COLO668 (cell line): ENCODE measurements around the gene SYNE2.
"Not testable (repeated sequence)": the region's sequence is repeated elsewhere in the genome, so short reads cannot be mapped to it uniquely, and the experiment has no call there.

Experiments
- DNase-seq: peaks from one replicate; lab custom pipeline; 2025; ENCODE audit not compliant: unreplicated experiment; lab: John Stamatoyannopoulos, UW

The SYNE2 gene

DNA sequence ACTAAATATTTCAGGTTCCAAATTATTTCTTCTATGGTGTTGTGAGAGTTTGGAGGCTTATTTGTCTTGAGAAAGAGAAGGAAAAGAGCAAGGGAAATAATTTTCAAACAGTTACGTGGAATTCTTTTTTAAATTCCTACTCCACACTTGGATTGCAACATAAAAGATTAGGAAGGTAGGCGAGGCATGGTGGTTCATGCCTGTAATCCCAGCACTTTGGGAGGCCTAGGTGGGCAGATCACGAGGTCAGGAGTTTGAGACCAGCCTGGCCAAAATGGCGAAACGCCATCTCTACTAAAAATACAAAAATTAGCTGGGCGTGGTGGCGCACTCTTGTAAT, 265.6 kb downstream of the SYNE2 start:
- DNase-seq: not testable (repeated sequence)

- DNase-seq: no peak
Observed at GRCh38 chr14:64118892-64119291, 266.1 kb downstream of the SYNE2 start.

DNA sequence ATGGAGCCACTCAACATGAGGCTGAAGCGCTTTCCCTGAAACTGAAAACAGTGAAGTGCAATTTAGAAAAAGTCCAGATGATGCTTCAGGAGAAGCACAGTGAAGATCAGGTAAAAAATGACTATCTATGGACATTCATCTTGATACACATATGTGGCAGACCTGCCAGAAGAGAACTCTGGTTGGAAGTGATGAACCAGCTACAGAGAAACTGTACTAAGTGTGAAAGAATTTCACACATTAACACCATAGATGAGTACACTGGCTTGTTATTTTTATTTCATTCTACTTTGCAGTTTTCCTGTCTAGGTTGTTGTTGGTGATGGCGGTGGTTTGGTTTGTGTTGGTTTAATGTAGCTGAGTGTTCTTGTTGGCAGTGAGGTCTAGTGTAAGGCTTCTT, 266.7 kb downstream of the SYNE2 start:
- no peak for DNase-seq

DNA sequence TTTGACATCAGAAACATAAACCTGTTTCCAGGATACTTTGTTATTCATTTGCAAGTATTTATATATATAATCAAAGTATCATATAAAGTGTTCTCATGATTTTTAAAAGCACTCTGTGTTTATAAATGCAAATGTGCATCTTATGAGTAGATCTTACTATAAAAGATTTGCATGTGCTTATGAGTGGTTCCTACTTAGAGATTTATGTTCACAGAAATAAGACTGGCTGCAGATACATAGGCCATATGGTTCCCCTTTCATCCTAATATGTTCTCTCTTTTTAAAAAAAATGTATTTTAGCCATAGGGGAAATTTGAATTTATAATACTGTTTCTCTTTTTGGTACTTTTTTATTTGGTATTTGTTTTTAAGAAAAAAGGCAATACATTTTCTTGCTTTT, 267.2 kb downstream of the SYNE2 start:
- DNase-seq: no peak

- DNase-seq: no peak
Observed at GRCh38 chr14:64123241-64123822, 270.5 kb downstream of the SYNE2 start.

- DNase-seq: no peak
Observed at GRCh38 chr14:64125270-64125669, 272.5 kb downstream of the SYNE2 start.

GRCh38 chr14:64126548-64126947, 273.7 kb downstream of the SYNE2 start:
- DNase-seq: no peak

DNA sequence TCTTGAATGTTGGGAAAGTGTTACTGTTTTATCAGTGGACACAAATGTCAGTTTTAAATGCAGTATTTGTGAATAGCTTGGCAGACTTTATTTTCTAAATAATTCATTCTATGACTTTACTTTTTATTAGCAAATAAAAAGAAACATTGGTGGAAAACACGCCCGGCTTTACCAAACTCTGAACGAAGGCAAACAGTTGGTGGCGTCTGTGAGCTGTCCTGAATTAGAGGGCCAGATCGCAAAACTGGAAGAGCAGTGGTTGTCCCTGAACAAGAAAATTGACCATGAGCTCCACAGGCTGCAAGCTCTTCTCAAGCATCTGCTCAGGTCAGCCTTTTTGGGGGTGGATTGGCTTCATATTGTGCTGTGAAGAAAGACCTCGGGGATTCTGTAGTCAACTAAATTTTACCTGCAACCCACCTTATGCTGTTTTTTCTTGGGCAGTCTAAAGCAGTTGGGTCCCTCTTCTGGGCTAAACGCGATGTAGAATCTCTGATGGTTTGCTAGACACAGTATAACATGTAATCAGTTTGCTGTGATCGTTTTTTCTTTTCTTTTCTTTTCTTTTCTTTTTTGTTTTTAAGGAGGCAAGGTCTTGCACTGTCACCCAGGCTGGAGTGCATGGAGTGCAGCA, 285.0 kb downstream of the SYNE2 start:
- DNase-seq: no peak

DNA sequence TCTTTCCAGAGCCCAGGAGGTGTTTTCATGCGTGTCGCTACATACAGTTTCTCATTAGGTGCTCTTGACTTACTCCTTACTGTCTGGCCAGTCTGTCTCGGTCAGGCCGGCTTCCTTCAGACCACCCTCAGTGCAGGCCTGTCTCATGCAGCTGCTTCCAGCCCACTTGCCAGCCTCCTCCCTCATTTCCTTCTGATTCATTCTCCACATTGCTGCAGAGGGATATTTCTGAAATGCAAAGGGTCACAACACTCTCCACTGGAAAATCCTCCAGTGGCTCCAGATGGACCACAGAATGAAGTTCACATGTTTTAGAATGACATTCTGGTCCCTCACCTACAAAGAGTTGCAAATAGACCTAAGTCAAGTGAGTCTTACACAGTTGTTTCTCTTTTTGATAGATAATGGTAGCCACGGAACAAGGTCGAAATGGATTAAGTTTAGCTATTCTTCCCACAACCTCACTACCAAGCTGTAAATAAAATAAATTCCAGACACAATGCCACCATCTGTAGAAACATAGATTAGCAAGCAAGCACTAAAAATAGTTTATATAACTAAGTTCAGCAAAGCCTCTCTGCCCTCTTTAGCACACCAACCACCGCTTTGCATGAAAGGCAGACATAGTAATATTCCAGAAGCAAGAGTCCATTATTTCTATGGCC, 294.5 kb downstream of the SYNE2 start:
- no peak for DNase-seq

DNA sequence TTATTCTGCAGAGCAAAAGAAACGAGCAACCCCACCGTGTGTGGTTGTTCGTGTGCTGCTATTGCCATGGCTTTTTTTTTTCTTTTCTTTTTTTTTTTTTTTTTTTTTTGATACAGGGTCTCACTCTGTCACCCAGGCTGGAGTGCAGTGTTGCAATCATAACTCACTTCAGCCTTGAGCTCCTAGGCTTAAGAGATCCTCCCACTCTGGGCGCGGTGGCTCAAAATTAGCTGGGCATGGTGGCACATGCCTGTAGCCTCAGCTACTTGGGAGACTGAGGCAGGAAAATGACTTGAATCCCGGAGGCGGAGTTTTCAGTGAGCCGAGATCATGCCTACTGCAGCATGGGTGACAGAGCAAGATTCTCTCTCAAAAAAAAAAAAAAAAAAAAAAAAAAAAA, 297.1 kb downstream of the SYNE2 start:
- DNase-seq: no peak

DNA sequence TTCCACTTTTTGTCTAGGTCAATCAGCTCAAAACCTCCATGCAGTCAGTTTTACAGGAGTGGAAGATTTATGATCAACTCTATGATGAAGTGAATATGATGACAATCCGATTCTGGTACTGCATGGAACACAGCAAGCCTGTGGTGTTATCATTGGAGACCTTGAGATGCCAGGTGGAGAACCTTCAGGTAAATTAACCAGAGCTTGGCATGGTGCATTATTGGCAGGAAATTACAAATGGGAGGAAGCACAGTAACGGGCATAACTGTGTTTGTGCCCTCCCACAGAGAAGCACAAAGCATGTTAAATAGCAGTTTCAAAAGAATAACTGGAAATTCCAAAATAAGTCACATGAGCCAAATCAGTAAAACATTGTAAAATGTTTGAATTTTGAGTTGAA, 305.8 kb downstream of the SYNE2 start:
- no peak for DNase-seq

DNA sequence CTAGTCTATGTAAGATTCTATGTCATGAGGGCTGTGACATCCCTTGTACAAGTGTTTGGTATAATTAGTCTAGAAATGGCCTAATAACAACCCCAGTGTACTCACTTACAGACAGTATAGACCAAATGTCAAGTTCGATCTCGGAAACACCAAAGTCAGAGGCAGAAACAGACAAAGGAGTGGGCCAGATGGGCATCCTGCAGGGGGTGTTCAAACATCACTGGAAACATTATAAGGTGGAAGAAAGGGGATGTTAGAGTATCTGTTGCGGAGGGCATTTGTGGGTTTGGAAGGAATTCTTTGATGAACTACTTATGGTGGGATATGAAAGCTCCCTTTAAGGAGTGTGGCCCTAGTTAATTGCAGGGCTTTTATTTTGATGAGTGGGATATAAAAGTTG, 306.8 kb downstream of the SYNE2 start:
- DNase-seq: no peak

GRCh38 chr14:64170181-64170580, 317.4 kb downstream of the SYNE2 start:
- no peak for DNase-seq

DNA sequence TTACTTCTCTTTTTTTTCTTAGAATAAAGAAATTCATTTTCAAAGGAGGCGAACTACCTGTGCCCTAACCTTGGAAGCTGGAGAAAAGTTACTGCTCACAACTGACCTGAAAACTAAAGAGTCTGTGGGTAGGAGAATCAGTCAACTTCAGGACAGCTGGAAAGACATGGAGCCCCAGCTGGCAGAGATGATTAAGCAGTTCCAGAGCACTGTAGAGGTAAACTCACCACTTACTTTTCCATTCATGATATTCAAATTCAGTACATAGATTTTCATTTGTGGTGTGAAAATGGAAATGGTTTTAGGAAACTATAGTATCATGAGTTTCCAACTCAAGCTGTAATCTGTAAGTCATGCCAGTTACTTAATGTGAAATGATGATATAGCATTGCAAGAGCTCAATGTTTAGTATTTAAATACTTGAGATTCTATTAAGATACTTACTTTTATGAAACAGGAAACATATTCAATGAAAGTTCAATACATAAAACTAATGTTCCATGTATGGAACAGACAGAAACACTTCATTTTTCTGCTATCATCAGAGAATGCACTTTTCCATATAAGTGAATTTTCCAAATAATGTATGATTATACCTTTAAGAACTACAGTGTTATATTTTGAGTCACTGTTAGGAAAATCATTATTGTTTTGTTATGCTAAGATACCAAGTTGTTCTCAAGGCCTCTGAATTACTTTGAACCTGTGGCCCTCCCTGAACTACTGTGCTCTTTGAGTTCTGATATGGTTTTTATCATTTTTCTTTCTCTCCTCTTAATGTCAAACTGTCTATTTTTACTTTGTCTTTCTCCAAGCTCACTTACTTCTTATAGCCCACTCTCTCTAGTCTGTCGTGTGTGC, 322.3 kb downstream of the SYNE2 start:
- no peak for DNase-seq

- no peak for DNase-seq
Observed at GRCh38 chr14:64176330-64176729, 323.5 kb downstream of the SYNE2 start.

DNA sequence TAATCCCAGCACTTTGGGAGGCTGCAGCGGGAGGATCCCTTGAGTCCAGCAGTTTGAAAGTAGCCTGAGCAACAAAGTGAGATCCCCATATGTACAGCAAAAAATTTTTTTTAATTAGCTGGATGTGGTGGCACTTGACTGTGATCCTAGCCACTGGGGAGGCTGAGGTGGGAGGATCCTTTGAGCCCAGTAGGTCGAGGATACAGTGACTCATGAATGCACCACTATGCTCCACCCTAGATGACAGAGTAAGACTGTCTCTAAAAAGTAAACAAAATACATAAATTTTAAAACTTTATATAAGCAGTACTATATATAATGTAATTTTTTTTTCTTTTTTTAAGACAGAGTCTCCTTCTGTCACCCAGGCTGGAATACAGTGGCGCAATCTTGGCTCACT, 326.0 kb downstream of the SYNE2 start:
- no peak for DNase-seq

DNA sequence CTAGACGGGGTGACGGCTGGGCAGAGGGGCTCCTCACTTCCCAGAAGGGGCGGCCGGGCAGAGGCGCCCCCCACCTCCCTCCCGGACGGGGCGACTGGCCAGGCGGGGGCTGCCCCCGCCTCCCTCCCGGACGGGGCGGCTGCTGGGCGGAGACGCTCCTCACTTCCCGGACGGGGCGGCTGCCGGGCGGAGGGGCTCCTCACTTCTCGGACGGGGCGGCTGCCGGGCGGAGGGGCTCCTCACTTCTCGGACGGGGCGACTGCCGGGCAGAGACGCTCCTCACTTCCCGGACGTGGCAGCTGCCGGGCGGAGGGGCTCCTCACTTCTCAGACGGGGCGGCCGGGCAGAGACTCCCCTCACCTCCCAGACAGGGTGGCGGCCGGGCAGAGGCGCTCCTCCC, 330.1 kb downstream of the SYNE2 start:
- DNase-seq: not testable (repeated sequence)

GRCh38 chr14:64184103-64184729, 331.4 kb downstream of the SYNE2 start:
- no peak for DNase-seq

GRCh38 chr14:64185184-64185583, 332.4 kb downstream of the SYNE2 start:
- no peak for DNase-seq

DNA sequence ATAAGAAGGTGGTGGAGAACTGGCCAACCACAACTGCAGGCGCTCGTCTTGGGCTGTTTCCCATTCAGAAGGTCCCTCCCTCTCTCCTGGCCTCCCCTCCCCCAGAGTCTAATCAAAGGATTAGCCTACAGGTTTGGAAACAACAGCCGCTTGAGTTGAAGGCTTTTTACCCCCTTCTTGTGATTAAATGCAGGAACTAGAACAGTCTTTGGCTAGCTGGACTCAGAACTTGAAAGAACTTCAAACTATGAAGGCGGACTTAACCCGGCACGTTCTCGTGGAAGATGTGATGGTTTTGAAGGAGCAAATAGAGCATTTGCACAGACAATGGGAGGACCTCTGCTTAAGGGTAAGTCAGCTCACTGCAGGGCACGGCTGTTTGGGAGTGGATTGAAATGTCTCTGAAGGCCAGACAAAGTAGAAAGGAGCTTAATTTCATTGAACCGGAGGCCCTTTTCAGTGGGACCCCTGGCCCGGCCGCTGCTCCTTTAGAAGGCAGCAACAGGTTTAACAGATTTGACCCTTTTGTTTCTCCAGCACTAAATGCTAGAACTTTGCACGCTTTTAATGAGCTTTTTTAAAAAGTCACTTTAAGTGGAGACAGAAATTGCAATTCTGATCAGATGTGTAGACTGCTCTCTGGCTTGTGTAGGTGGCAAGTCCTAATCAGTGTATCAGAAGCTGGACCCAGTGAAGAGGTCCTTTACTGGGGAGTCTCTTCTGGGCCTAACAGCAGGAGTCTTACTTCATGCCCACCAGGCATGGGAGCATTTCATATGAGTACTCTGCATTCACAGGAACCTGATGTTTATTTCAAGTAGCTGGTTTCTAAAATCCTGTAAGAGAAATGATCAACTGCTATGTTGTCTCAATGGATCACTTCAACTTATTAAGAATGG, 333.7 kb downstream of the SYNE2 start:
- no peak for DNase-seq
